Liver (tissue), 9 donors: ENCODE data around the gene TYSND1. TPM values are rescaled to one million over a fixed set of nuclear protein-coding genes. Genes with fewer than 3 reads are reported as not detected.
"Not testable (repeated sequence)": the region's sequence is repeated elsewhere in the genome, so short reads cannot be mapped to it uniquely, and the experiment has no call there.

Experiments
- DNase-seq: peaks from one replicate; pipeline ENCODE4 v3.0.0-alpha.2; 2017; ENCODE audit warnings: low spot score
- H3K27ac ChIP-seq, 2 donors: one replicate each; pipeline ENCODE4 v1.7.0; 2013; ENCODE audit warnings: inconsistent platforms in 2 of 2, low read length in 2 of 2, control low read depth in 1 of 2, low read depth in 1 of 2, mild to moderate bottlenecking in 1 of 2
- H3K27me3 ChIP-seq, 4 donors: one replicate each; pipeline versions ENCODE4 v1.6.1 to v1.7.0; 2013; ENCODE audit warnings: low read length in 3 of 4, inconsistent platforms in 1 of 4, mild to moderate bottlenecking in 1 of 4, moderate library complexity in 1 of 4; ENCODE audit not compliant: control insufficient read depth in 4 of 4, insufficient read depth in 4 of 4
- H3K36me3 ChIP-seq, 4 donors: one replicate each; pipeline versions ENCODE4 v1.6.1 to v1.7.0; 2013; ENCODE audit warnings: low read length in 3 of 4, mild to moderate bottlenecking in 3 of 4, low read depth in 1 of 4, moderate library complexity in 1 of 4; ENCODE audit not compliant: control insufficient read depth in 4 of 4, insufficient read depth in 3 of 4
- H3K4me1 ChIP-seq, 4 donors: one replicate each; pipeline versions ENCODE4 v1.6.1 to v1.7.0; 2013; ENCODE audit warnings: low read length in 3 of 4, mild to moderate bottlenecking in 3 of 4, moderate library complexity in 1 of 4; ENCODE audit not compliant: control insufficient read depth in 4 of 4, insufficient read depth in 4 of 4
- H3K4me3 ChIP-seq, 3 donors: one replicate each; pipeline versions ENCODE4 v1.6.1 to v1.7.0; 2013; ENCODE audit warnings: low read length in 3 of 3, control low read depth in 1 of 3, low read depth in 1 of 3, mild to moderate bottlenecking in 1 of 3
- H3K9ac ChIP-seq, 2 donors: one replicate each; pipeline ENCODE4 v1.7.0; 2013; ENCODE audit warnings: low read length in 2 of 2, mild to moderate bottlenecking in 2 of 2, moderate library complexity in 2 of 2, control low read depth in 1 of 2, low read depth in 1 of 2
- H3K9me3 ChIP-seq, 4 donors: one replicate each; pipeline versions ENCODE4 v1.6.1 to v1.7.0; 2013; ENCODE audit warnings: low read length in 3 of 4; ENCODE audit not compliant: control insufficient read depth in 4 of 4
- EGR1 ChIP-seq, 2 donors: IDR thresholded peaks; 2 replicates each; pipeline ENCODE4 v1.6.1; 2016 to 2018; ENCODE audit warnings: antibody characterized with exemption in 2 of 2, low read depth in 2 of 2
- FOXA1 ChIP-seq: IDR thresholded peaks from 2 replicates; pipeline ENCODE4 v1.6.1; 2016; ENCODE audit warnings: antibody characterized with exemption
- FOXA2 ChIP-seq: IDR thresholded peaks from 2 replicates; pipeline ENCODE4 v1.6.1; 2016; ENCODE audit warnings: antibody characterized with exemption
- GABPA ChIP-seq, 2 donors: IDR thresholded peaks in 1 of 2; conservative IDR thresholded peaks in 1 of 2; 2 replicates each; pipeline ENCODE4 v1.6.1; 2016; ENCODE audit warnings: antibody characterized with exemption in 2 of 2, mild to moderate bottlenecking in 1 of 2, moderate library complexity in 1 of 2
- HNF4A ChIP-seq, 2 donors: conservative IDR thresholded peaks; 2 replicates each; pipeline ENCODE4 v1.6.1; 2016; ENCODE audit warnings: antibody characterized with exemption in 2 of 2, mild to moderate bottlenecking in 2 of 2
- HNF4G ChIP-seq: IDR thresholded peaks from 2 replicates; pipeline ENCODE4 v1.6.1; 2016; ENCODE audit warnings: antibody characterized with exemption
- JUND ChIP-seq, 2 donors: IDR thresholded peaks; 2 replicates each; pipeline ENCODE4 v1.6.1; 2016; ENCODE audit warnings: antibody characterized with exemption in 2 of 2
- NR2F2 ChIP-seq: IDR thresholded peaks from 2 replicates; pipeline ENCODE4 v1.6.1; 2016; ENCODE audit warnings: antibody characterized with exemption
- RAD21 ChIP-seq, 2 donors: IDR thresholded peaks; 2 replicates each; pipeline ENCODE4 v1.6.1; 2016; ENCODE audit warnings: antibody characterized with exemption in 2 of 2, mild to moderate bottlenecking in 2 of 2
- RXRA ChIP-seq, 2 donors: IDR thresholded peaks; 2 replicates each; pipeline ENCODE4 v1.6.1; 2017 to 2018; ENCODE audit warnings: antibody characterized with exemption in 2 of 2, mild to moderate bottlenecking in 1 of 2
- SP1 ChIP-seq: IDR thresholded peaks from 2 replicates; pipeline ENCODE4 v1.6.1; 2018; ENCODE audit warnings: antibody characterized with exemption, mild to moderate bottlenecking
- TAF1 ChIP-seq: conservative IDR thresholded peaks from 2 replicates; pipeline ENCODE4 v1.6.1; 2016; ENCODE audit warnings: antibody characterized with exemption, mild to moderate bottlenecking
- YY1 ChIP-seq: IDR thresholded peaks from 2 replicates; pipeline ENCODE4 v1.6.1; 2016; ENCODE audit warnings: antibody characterized with exemption, mild to moderate bottlenecking
- WGBS: extraction: QIAGEN DNeasy Blood & Tissue Kit; methylation state at CpG from one replicate; pipeline ENCODE4 v1.1.7; 2013; 5-methylcytosine and 5-hydroxymethylcytosine counted together
- polyA plus RNA-seq, 2 donors: library from polyadenylated mRNA; stranded (reverse) in 1 of 2; unstranded in 1 of 2; fragments of 200-250 nt in 1 of 2; fragments of >200 nt in 1 of 2; fragmentation: Nextera tagmentation in 1 of 2; extraction: Ambion mirVana in 1 of 2; gene quantifications; one replicate each; pipeline versions ENCODE4 v1.2.1 to v1.2.3, GENCODE V29; 2013 to 2015
- total RNA-seq, 2 donors: library from RNA; depleted of rRNA; stranded (reverse); fragments of >200 nt; gene quantifications; one replicate each; pipeline ENCODE4 v1.2.3, GENCODE V29; 2014
- TF ChIP-seq, protein P1 (sequence below): fragments of 150-350 bp; IDR thresholded peaks from 2 replicates; pipeline ENCODE4 v1.5.1; 2017; ENCODE audit warnings: improper control_type of control experiment, low read depth, low read length; ENCODE audit not compliant: missing input control
- TF ChIP-seq, protein P2 (sequence below): IDR thresholded peaks from 2 replicates; pipeline ENCODE4 v1.6.1; 2016; ENCODE audit warnings: antibody characterized with exemption
- TF ChIP-seq, protein P3 (sequence below): IDR thresholded peaks from 2 replicates; pipeline ENCODE4 v1.6.1; 2016; ENCODE audit warnings: antibody characterized with exemption
- TF ChIP-seq, protein P4 (sequence below): IDR thresholded peaks from 2 replicates; pipeline ENCODE4 v1.6.1; 2016; ENCODE audit warnings: antibody characterized with exemption
- TF ChIP-seq, protein P5 (sequence below): IDR thresholded peaks from 2 replicates; pipeline ENCODE4 v1.6.1; 2016; ENCODE audit warnings: antibody characterized with exemption, mild to moderate bottlenecking
- donor health status: healthy.
- donor health status: healthy.
- donor health status: healthy.
- donor health status: healthy.
- donor health status: healthy.

TYSND1 gene
- total and polyA plus RNA-seq, 4 donors, result 3.9 to 11.3 (median 7.2) TPM

DNA sequence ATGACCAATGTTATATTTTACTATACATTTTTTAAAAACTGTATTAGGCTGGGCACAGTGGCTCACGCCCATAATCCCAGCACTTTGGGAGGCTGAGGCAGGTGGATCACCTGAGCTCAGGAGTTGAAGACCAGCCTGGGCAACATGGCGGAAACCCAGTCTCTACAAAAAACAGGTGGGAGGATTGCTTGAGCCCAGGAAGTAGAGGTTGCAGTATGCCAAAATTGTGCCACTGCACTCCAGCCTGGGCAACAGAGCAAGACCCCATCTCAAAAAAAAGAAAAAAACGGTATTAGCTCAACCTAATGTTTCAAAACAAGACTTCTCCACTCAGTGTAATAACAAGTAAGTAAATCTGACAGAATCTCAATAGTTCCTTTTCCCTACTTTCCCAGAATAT is 12.9 kb upstream of the TYSND1 start:
- DNase-seq, H3K27ac ChIP-seq, H3K9ac ChIP-seq, H3K27me3 ChIP-seq, H3K9me3 ChIP-seq, H3K4me3 ChIP-seq: not testable (repeated sequence)
- H3K4me1 ChIP-seq, result peaks cover 6 to 27% (median 17%) of the 10 kb centered on the region in 4 donors
- H3K36me3 ChIP-seq, result peaks cover 10 to 35% (median 20%) of the 10 kb centered on the region in 4 donors
- 59% methylated on average over 3 of the region's 3 CpGs for WGBS

DNA sequence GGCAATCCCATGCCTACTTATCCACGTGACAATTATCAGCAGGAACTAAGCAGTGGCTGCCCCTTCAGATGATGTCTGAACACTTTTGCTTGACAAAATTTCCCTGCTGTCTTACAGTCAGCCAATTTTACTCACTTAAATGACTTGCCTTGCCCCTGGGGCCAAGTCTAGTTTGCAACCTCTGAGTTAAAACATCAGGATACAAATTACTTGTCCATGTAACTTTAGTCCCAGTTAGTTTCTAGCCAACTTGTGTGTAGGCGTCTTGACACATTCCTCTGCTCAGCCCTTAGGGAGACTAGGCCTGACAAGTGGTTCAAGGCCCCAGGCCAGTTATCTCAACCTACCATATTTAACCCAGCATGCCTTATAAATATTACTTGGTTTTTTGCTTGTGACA is 11.6 kb upstream of the TYSND1 start:
- no peak for TF ChIP-seq FOXA2
- WGBS, result 88% methylated on average over 2 of the region's 2 CpGs
- DNase-seq, result no peak
- Histone ChIP-seq H3K4me1 (peaks cover 6 to 24% (median 20%) of the 10 kb centered on the region in 4 donors), H3K4me3 (no peak overlapping the region), H3K27me3 (no peaks in the 10 kb centered on the region), H3K9ac (no peak overlapping the region), H3K9me3 (no peaks in the 10 kb centered on the region), H3K27ac (no peak overlapping the region), H3K36me3 (peaks cover 11 to 45% (median 25%) of the 10 kb centered on the region in 4 donors)

DNA sequence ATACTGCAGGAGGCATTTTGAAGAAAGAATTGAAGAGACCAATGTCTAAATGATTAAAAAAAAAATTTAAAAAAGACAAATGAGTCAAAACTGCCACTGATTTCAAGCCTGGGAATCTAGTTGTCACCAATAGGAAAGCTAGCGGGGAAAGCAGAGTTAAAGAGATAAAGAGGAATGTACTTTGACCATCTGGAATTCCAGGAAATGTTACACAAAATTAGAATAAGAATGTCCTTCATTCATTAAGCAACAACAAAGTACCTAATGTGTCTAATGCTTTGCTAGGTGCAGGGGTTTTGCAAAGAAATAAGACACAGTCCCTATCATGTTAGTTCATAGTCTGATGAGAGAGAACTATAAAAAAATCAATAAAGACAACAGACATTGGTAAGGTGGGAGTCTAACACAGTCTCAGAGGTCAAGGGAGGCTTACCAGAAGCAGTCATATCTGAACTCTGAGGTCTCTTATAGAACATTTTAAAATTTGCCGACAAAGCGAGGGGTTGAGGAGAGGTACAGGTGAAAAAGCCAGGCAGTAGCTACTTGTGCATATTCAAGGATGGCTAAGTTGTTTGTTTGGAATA is 8.8 kb upstream of the TYSND1 start:
- H3K4me3 ChIP-seq, result no peak overlapping the region
- 21% methylated on average over 3 of the region's 3 CpGs for WGBS
- DNase-seq, result no peak
- no peaks in the 10 kb centered on the region for H3K9me3 ChIP-seq
- peaks cover 4 to 21% (median 20%) of the 10 kb centered on the region in 4 donors for H3K4me1 ChIP-seq
- TF ChIP-seq HNF4G, result peak; percentile 69
- TF ChIP-seq, protein P1, sequence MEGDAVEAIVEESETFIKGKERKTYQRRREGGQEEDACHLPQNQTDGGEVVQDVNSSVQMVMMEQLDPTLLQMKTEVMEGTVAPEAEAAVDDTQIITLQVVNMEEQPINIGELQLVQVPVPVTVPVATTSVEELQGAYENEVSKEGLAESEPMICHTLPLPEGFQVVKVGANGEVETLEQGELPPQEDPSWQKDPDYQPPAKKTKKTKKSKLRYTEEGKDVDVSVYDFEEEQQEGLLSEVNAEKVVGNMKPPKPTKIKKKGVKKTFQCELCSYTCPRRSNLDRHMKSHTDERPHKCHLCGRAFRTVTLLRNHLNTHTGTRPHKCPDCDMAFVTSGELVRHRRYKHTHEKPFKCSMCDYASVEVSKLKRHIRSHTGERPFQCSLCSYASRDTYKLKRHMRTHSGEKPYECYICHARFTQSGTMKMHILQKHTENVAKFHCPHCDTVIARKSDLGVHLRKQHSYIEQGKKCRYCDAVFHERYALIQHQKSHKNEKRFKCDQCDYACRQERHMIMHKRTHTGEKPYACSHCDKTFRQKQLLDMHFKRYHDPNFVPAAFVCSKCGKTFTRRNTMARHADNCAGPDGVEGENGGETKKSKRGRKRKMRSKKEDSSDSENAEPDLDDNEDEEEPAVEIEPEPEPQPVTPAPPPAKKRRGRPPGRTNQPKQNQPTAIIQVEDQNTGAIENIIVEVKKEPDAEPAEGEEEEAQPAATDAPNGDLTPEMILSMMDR, result no peak
- TF ChIP-seq RXRA (IDR thresholded peaks at IDR 0.05), result peak; percentile 40 to 53
- TF ChIP-seq, protein P2, sequence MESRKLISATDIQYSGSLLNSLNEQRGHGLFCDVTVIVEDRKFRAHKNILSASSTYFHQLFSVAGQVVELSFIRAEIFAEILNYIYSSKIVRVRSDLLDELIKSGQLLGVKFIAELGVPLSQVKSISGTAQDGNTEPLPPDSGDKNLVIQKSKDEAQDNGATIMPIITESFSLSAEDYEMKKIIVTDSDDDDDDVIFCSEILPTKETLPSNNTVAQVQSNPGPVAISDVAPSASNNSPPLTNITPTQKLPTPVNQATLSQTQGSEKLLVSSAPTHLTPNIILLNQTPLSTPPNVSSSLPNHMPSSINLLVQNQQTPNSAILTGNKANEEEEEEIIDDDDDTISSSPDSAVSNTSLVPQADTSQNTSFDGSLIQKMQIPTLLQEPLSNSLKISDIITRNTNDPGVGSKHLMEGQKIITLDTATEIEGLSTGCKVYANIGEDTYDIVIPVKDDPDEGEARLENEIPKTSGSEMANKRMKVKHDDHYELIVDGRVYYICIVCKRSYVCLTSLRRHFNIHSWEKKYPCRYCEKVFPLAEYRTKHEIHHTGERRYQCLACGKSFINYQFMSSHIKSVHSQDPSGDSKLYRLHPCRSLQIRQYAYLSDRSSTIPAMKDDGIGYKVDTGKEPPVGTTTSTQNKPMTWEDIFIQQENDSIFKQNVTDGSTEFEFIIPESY, result no peak
- TF ChIP-seq HNF4A (conservative IDR thresholded peaks at IDR 0.05), result peak; percentile 81 to 84
- no peak for TF ChIP-seq EGR1 (IDR thresholded peaks at IDR 0.05; ENCODE audit: low read depth in 2 of 2)
- TF ChIP-seq, protein P3, sequence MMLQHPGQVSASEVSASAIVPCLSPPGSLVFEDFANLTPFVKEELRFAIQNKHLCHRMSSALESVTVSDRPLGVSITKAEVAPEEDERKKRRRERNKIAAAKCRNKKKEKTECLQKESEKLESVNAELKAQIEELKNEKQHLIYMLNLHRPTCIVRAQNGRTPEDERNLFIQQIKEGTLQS, result no peak
- TF ChIP-seq, protein P4, sequence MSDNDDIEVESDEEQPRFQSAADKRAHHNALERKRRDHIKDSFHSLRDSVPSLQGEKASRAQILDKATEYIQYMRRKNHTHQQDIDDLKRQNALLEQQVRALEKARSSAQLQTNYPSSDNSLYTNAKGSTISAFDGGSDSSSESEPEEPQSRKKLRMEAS, result no peak
- TF ChIP-seq FOXA1, result no peak
- TF ChIP-seq GABPA (IDR thresholded peaks at IDR 0.05 in 1 of 2, conservative IDR thresholded peaks at IDR 0.05 in 1 of 2), result peak in 1 of 2 donors; percentile 20
- peak in 1 of 2 donors; percentile 8 for TF ChIP-seq RAD21 (IDR thresholded peaks at IDR 0.05)
- TF ChIP-seq YY1, result no peak
- no peak for TF ChIP-seq NR2F2
- TF ChIP-seq, protein P5, sequence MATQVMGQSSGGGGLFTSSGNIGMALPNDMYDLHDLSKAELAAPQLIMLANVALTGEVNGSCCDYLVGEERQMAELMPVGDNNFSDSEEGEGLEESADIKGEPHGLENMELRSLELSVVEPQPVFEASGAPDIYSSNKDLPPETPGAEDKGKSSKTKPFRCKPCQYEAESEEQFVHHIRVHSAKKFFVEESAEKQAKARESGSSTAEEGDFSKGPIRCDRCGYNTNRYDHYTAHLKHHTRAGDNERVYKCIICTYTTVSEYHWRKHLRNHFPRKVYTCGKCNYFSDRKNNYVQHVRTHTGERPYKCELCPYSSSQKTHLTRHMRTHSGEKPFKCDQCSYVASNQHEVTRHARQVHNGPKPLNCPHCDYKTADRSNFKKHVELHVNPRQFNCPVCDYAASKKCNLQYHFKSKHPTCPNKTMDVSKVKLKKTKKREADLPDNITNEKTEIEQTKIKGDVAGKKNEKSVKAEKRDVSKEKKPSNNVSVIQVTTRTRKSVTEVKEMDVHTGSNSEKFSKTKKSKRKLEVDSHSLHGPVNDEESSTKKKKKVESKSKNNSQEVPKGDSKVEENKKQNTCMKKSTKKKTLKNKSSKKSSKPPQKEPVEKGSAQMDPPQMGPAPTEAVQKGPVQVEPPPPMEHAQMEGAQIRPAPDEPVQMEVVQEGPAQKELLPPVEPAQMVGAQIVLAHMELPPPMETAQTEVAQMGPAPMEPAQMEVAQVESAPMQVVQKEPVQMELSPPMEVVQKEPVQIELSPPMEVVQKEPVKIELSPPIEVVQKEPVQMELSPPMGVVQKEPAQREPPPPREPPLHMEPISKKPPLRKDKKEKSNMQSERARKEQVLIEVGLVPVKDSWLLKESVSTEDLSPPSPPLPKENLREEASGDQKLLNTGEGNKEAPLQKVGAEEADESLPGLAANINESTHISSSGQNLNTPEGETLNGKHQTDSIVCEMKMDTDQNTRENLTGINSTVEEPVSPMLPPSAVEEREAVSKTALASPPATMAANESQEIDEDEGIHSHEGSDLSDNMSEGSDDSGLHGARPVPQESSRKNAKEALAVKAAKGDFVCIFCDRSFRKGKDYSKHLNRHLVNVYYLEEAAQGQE, result no peak
- TF ChIP-seq TAF1, result no peak
- no peak for TF ChIP-seq JUND (IDR thresholded peaks at IDR 0.05)
- no peak for TF ChIP-seq FOXA2
- peak; percentile 35 for TF ChIP-seq SP1
- peaks cover 10 to 61% (median 41%) of the 10 kb centered on the region in 4 donors for H3K36me3 ChIP-seq
- no peaks in the 10 kb centered on the region for H3K27me3 ChIP-seq
- no peak overlapping the region for H3K9ac ChIP-seq
- no peak overlapping the region for H3K27ac ChIP-seq
